GM12892 (cell line): ENCODE measurements around the gene DISP2.

Source experiments
- POLR2A ChIP-seq: IDR thresholded peaks from 2 replicates; pipeline ENCODE4 v1.6.1; 2011; ENCODE audit warnings: low read depth, low read length, control low read depth
- POLR2AphosphoS5 ChIP-seq: IDR thresholded peaks from 2 replicates; pipeline ENCODE4 v1.6.1; 2011; ENCODE audit warnings: low read depth, low read length, control low read depth
- TAF1 ChIP-seq: IDR thresholded peaks from 2 replicates; pipeline ENCODE4 v1.6.1; 2011; ENCODE audit warnings: low read depth, mild to moderate bottlenecking, control low read depth, low read length, borderline replicate concordance

- TF ChIP-seq POLR2A (no peak), POLR2AphosphoS5 (no peak), TAF1 (no peak)
These were observed 60.1 kb downstream of the DISP2 start for GRCh38 chr15:40418126-40418525.
